Measurements from ENCODE around the gene FNBP1L. TPM values are rescaled to one million over a fixed set of nuclear protein-coding genes. Genes with fewer than 3 reads are reported as not detected.

FNBP1L gene
- total and polyA plus RNA-seq, 2 donors (not counting 1 experiment from before 2014, with no cell fraction given) = 0.86 to 5.4 TPM

GRCh38 chr1:93576346-93576745 is 128.4 kb downstream of the FNBP1L start:
- Mint-ChIP-seq H3K4me3 (no peak overlapping the region), H3K27ac (no peak overlapping the region), H3K9me3 (ENCODE audit: insufficient read depth) (no peaks in the 10 kb centered on the region), H3K4me1 (no peaks in the 10 kb centered on the region), H3K27me3 (no peaks in the 10 kb centered on the region)
- intact Hi-C loops (cut with micrococcal nuclease) = no loop called here
- ChIA-PET CTCF (no interaction called here), POLR2A (no interaction called here)
- Histone ChIP-seq H3K9me3 (ENCODE audit: control extremely low read depth in 1 of 3, control insufficient read depth in 2 of 3, insufficient read depth in 1 of 3, low read length in 2 of 3) (no peaks in the 10 kb centered on the region), H3K27me3 (replicated peaks in 1 of 4; ENCODE audit: control extremely low read depth in 1 of 4, control insufficient read depth in 3 of 4, insufficient read depth in 4 of 4, low read length in 3 of 4) (no peaks in the 10 kb centered on the region), H3K36me3 (replicated peaks in 1 of 2; ENCODE audit: control extremely low read depth in 1 of 2, control insufficient read depth in 1 of 2, extremely low read depth in 1 of 2, insufficient read depth in 2 of 2, low read length in 1 of 2) (peaks cover 0 to 58% of the 10 kb centered on the region in 2 experiments), H2AFZ (ENCODE audit: insufficient read depth, low read depth, low read length, poor library complexity, severe bottlenecking) (no peak overlapping the region), H3K9ac (ENCODE audit: low read length) (no peak overlapping the region), H3K4me3 (ENCODE audit: control extremely low read depth in 1 of 5, extremely low read depth in 1 of 5, insufficient read depth in 1 of 5, low read depth in 2 of 5, low read length in 4 of 5) (no peak overlapping the region), H3K4me1 (ENCODE audit: control insufficient read depth in 2 of 2, insufficient read depth in 2 of 2, low read length in 2 of 2) (no peaks in the 10 kb centered on the region), H3K4me2 (replicated peaks; ENCODE audit: low read depth, low read length, poor library complexity, severe bottlenecking) (no peak overlapping the region), H3K79me2 (ENCODE audit: control insufficient read depth, insufficient read depth, low read length) (no peaks in the 10 kb centered on the region), H4K20me1 (ENCODE audit: control insufficient read depth, insufficient read depth, low read length, poor library complexity, severe bottlenecking) (no peaks in the 10 kb centered on the region), H3K27ac (ENCODE audit: low read length in 2 of 2) (no peak overlapping the region)
- 97% methylated on average over 6 of the region's 9 CpGs for WGBS (ENCODE audit: insufficient coverage)
- ATAC-seq (ENCODE audit: low read depth) = no peak
- no peak for TF ChIP-seq EZH2 (IDR thresholded peaks at IDR 0.05; ENCODE audit: borderline replicate concordance, insufficient read depth, low read depth, low read length, poor library complexity, severe bottlenecking)
- no peak for TF ChIP-seq CTCF (IDR thresholded peaks at IDR 0.05)
- no peak for DNase-seq

GRCh38 chr1:93576746-93577145 is 128.8 kb downstream of the FNBP1L start:
- Mint-ChIP-seq H3K9me3 (ENCODE audit: insufficient read depth) (no peaks in the 10 kb centered on the region), H3K27ac (no peak overlapping the region), H3K4me1 (no peaks in the 10 kb centered on the region), H3K27me3 (no peaks in the 10 kb centered on the region), H3K4me3 (no peak overlapping the region)
- DNase-seq (no peak), ATAC-seq (ENCODE audit: low read depth) (no peak)
- ChIA-PET POLR2A (no interaction called here), CTCF (interaction anchor here (1.0 kb wide), 1 partner anchor 243 kb away, joined by 3 read pairs; no protein-coding TSS in a partner anchor)
- Histone ChIP-seq H4K20me1 (ENCODE audit: control insufficient read depth, insufficient read depth, low read length, poor library complexity, severe bottlenecking) (no peaks in the 10 kb centered on the region), H3K36me3 (replicated peaks in 1 of 2; ENCODE audit: control extremely low read depth in 1 of 2, control insufficient read depth in 1 of 2, extremely low read depth in 1 of 2, insufficient read depth in 2 of 2, low read length in 1 of 2) (peaks cover 0 to 54% of the 10 kb centered on the region in 2 experiments), H2AFZ (ENCODE audit: insufficient read depth, low read depth, low read length, poor library complexity, severe bottlenecking) (no peak overlapping the region), H3K4me2 (replicated peaks; ENCODE audit: low read depth, low read length, poor library complexity, severe bottlenecking) (no peak overlapping the region), H3K27ac (ENCODE audit: low read length in 2 of 2) (no peak overlapping the region), H3K79me2 (ENCODE audit: control insufficient read depth, insufficient read depth, low read length) (no peaks in the 10 kb centered on the region), H3K4me1 (ENCODE audit: control insufficient read depth in 2 of 2, insufficient read depth in 2 of 2, low read length in 2 of 2) (no peaks in the 10 kb centered on the region), H3K27me3 (replicated peaks in 1 of 4; ENCODE audit: control extremely low read depth in 1 of 4, control insufficient read depth in 3 of 4, insufficient read depth in 4 of 4, low read length in 3 of 4) (no peaks in the 10 kb centered on the region), H3K9ac (ENCODE audit: low read length) (no peak overlapping the region), H3K9me3 (ENCODE audit: control extremely low read depth in 1 of 3, control insufficient read depth in 2 of 3, insufficient read depth in 1 of 3, low read length in 2 of 3) (no peaks in the 10 kb centered on the region), H3K4me3 (ENCODE audit: control extremely low read depth in 1 of 5, extremely low read depth in 1 of 5, insufficient read depth in 1 of 5, low read depth in 2 of 5, low read length in 4 of 5) (no peak overlapping the region)
- intact Hi-C loops (cut with micrococcal nuclease) = no loop called here
- TF ChIP-seq EZH2 (IDR thresholded peaks at IDR 0.05; ENCODE audit: borderline replicate concordance, insufficient read depth, low read depth, low read length, poor library complexity, severe bottlenecking) = no peak
- no peak for TF ChIP-seq CTCF (IDR thresholded peaks at IDR 0.05)
- whole genome bisulfite sequencing (ENCODE audit: insufficient coverage) = no CpG with 5 or more reads among the region's 2 CpGs
